ENCODE results near the gene ONECUT3.
"Not testable (repeated sequence)": the region's sequence is repeated elsewhere in the genome, so short reads cannot be mapped to it uniquely, and the experiment has no call there.

Gene ONECUT3

GRCh38 chr19:1796395-1797142 is 43.3 kb downstream of the ONECUT3 start:
- DNase-seq (ENCODE audit: low read depth) = no peak
- H3K4me3 ChIP-seq (ENCODE audit: control insufficient read depth, low read depth, low read length) = no peak overlapping the region
- TF ChIP-seq CTCF (conservative IDR thresholded peaks at IDR 0.05; ENCODE audit: control insufficient read depth, insufficient read depth, low read depth, low read length) = no peak

GRCh38 chr19:1797313-1797712 is 44.0 kb downstream of the ONECUT3 start:
- H3K4me3 ChIP-seq (ENCODE audit: control insufficient read depth, low read depth, low read length); DNase-seq (ENCODE audit: low read depth): not testable (repeated sequence)

GRCh38 chr19:1799695-1800342 is 46.5 kb downstream of the ONECUT3 start:
- no peak for DNase-seq (ENCODE audit: low read depth)
- no peak for TF ChIP-seq CTCF (conservative IDR thresholded peaks at IDR 0.05; ENCODE audit: control insufficient read depth, insufficient read depth, low read depth, low read length)
- H3K4me3 ChIP-seq (ENCODE audit: control insufficient read depth, low read depth, low read length) = no peak overlapping the region

- no peak for DNase-seq (ENCODE audit: low read depth)
- TF ChIP-seq CTCF (conservative IDR thresholded peaks at IDR 0.05; ENCODE audit: control insufficient read depth, insufficient read depth, low read depth, low read length) = no peak
- H3K4me3 ChIP-seq (ENCODE audit: control insufficient read depth, low read depth, low read length) = no peak overlapping the region
Observed at GRCh38 chr19:1804858-1805257, 51.6 kb downstream of the ONECUT3 start.

GRCh38 chr19:1805401-1806183 is 52.3 kb downstream of the ONECUT3 start:
- no peak overlapping the region for H3K4me3 ChIP-seq (ENCODE audit: control insufficient read depth, low read depth, low read length)
- no peak for DNase-seq (ENCODE audit: low read depth)
- TF ChIP-seq CTCF (conservative IDR thresholded peaks at IDR 0.05; ENCODE audit: control insufficient read depth, insufficient read depth, low read depth, low read length) = no peak

- no peak for TF ChIP-seq CTCF (conservative IDR thresholded peaks at IDR 0.05; ENCODE audit: control insufficient read depth, insufficient read depth, low read depth, low read length)
- DNase-seq (ENCODE audit: low read depth) = no peak
- no peak overlapping the region for H3K4me3 ChIP-seq (ENCODE audit: control insufficient read depth, low read depth, low read length)
Observed at GRCh38 chr19:1806184-1807029, 53.1 kb downstream of the ONECUT3 start.

Measured in fibroblast of mammary gland (primary cell).